ENCODE results near the gene PLOD3. TPM values are rescaled to one million over a fixed set of nuclear protein-coding genes. Genes with fewer than 3 reads are reported as not detected.
A peak's percentile ranks its signal among the peaks of the same experiment; 100 is the strongest.

PLOD3 gene
- polyA plus RNA-seq, 1 donor, result 52.4 TPM

DNA sequence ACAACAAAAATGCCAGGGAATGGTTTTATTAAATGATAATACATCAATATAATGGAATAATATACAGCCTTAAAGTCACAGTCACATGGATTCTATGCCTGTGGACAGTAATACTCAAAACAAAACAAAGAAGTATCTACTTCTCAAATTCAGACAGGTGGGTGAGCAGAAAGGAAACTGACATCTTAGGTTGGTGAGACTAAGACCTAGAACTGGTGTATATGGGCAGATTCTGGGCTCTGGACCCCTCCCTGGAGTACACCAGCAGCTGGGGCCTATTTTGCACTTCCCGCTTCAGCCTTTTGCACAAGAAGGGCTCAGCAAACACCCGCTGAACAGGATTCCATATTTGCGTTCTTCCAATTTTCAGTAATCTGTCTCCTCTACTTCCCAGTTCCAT lies 32.9 kb upstream of the PLOD3 start:
- WGBS (ENCODE audit: insufficient coverage, low lambda C conversion rate), result 100% methylated on average over 1 of the region's 3 CpGs
- Histone ChIP-seq H3K4me3 (ENCODE audit: low read length) (no peak overlapping the region), H3K9me3 (ENCODE audit: control insufficient read depth, low read depth, low read length) (no peaks in the 10 kb centered on the region), H3K27me3 (ENCODE audit: control insufficient read depth, insufficient read depth, low read length) (no peaks in the 10 kb centered on the region), H3K36me3 (ENCODE audit: control insufficient read depth, insufficient read depth, low read length) (peaks cover 11% of the 10 kb centered on the region), H3K27ac (ENCODE audit: low read length) (no peak overlapping the region), H3K4me1 (ENCODE audit: control insufficient read depth, insufficient read depth, low read length) (peaks cover 13% of the 10 kb centered on the region)
- no peak for DNase-seq

DNA sequence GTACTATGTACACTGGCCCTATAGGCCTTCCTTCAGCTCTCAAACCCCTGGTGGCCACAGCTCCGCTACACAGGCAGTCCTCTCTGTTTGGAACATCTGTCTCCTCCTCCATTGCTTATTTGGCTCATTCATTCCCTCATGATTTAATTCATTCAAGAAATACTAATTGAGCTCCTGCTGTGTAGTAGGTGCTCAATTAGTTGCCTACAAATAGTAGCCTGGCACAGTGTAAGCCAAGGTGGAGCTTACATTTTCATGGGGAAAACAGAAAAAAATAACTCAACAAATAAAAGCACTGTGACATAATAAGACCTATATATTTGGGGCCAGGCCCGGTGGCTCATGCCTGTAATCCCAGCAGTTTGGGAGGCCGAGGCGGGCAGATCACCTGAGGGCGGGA lies 30.9 kb upstream of the PLOD3 start:
- DNase-seq, result no peak
- Histone ChIP-seq H3K36me3 (ENCODE audit: control insufficient read depth, insufficient read depth, low read length) (peaks cover 15% of the 10 kb centered on the region), H3K27me3 (ENCODE audit: control insufficient read depth, insufficient read depth, low read length) (no peaks in the 10 kb centered on the region), H3K4me3 (ENCODE audit: low read length) (no peak overlapping the region), H3K9me3 (ENCODE audit: control insufficient read depth, low read depth, low read length) (no peaks in the 10 kb centered on the region), H3K27ac (ENCODE audit: low read length) (no peak overlapping the region), H3K4me1 (ENCODE audit: control insufficient read depth, insufficient read depth, low read length) (peaks cover 22% of the 10 kb centered on the region)
- WGBS (ENCODE audit: insufficient coverage, low lambda C conversion rate), result no CpG with 5 or more reads among the region's 5 CpGs

DNA sequence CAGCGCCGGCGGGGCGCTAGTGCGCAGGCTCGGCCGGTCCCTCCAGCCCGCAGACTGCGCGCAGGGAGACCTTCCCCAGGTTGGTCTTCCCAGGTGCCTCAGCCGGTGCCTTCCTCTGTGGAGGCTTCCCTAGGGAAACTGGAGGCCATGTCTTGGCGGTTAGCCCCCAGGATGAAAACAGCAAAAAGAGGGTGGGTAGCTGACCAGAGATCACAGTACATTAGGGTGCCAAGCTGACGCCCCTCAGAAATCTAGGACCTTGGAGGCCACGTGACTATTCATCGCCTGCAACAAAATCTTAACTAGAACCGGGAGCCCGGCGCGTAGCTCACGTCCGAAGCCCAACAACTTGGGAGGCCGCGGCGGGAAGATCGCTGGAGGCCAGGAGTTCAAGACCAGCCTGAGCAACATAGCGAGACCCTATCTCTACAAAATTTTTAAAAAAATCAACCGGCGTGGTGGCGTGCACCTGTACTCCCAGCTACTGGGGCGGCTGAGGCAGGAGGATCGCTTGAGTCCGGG lies 27.8 kb upstream of the PLOD3 start:
- H3K4me3 ChIP-seq (ENCODE audit: low read length), result peak overlapping the region; percentile 91
- no peaks in the 10 kb centered on the region for H3K27me3 ChIP-seq (ENCODE audit: control insufficient read depth, insufficient read depth, low read length)
- no peaks in the 10 kb centered on the region for H3K9me3 ChIP-seq (ENCODE audit: control insufficient read depth, low read depth, low read length)
- H3K27ac ChIP-seq (ENCODE audit: low read length), result peak overlapping the region; percentile 98
- H3K4me1 ChIP-seq (ENCODE audit: control insufficient read depth, insufficient read depth, low read length), result peaks cover 21% of the 10 kb centered on the region
- DNase-seq, result no peak
- H3K36me3 ChIP-seq (ENCODE audit: control insufficient read depth, insufficient read depth, low read length), result peaks cover 23% of the 10 kb centered on the region
- no CpG with 5 or more reads among the region's 32 CpGs for WGBS (ENCODE audit: insufficient coverage, low lambda C conversion rate)

DNA sequence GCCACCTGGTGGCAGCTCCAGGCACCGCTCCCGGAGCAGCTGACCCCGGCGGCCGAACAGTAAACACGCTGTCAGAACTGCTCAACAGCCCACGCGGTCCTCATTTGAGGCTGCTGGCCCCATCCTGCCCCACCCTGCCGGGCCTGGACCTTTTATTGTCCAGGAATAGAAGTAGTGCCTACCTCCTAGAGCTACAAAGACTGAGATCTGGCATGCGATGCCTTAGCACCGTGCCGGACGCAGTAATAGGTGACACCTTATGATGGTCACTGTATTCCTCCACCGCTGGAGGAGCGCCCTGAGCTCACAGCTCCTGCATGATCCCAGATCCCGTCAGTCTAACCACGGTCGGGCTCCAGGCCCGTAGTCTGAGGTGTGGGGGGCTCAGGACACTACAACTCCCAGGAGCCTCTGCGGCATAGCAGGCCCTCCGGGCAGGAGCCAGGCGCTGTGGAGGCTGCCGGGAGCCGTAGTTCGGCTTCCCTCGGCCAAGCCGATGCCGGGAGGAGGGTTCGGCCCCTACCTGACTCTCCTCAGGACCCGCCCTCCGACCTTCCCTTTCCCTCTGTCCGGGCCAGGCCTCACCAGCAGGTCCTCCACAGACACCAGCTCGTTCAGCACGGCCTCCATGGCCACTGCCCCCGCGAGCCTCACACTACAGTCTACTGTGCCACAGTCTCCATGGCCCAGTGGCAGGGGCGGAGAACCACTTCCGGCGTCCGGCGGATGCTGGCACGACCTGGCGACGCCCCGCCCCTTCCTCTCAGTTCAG lies 27.2 kb upstream of the PLOD3 start, which contains the start of gene FIS1:
Gene FIS1, minus strand, starts transcription at position 707 of the 772 bp plus-strand sequence. Its CDS starts 77 bp downstream, at position 630.
- Histone ChIP-seq H3K27me3 (ENCODE audit: control insufficient read depth, insufficient read depth, low read length) (no peaks in the 10 kb centered on the region), H3K9me3 (ENCODE audit: control insufficient read depth, low read depth, low read length) (no peaks in the 10 kb centered on the region), H3K36me3 (ENCODE audit: control insufficient read depth, insufficient read depth, low read length) (peaks cover 30% of the 10 kb centered on the region), H3K4me1 (ENCODE audit: control insufficient read depth, insufficient read depth, low read length) (peaks cover 28% of the 10 kb centered on the region), H3K27ac (ENCODE audit: low read length) (peak within 1 kb of the TSS; percentile 98), H3K4me3 (ENCODE audit: low read length) (peak within 1 kb of the TSS; percentile 91)
- peak; percentile 89 to 97 for DNase-seq
- no CpG with 5 or more reads among the region's 45 CpGs for WGBS (ENCODE audit: insufficient coverage, low lambda C conversion rate)

DNA sequence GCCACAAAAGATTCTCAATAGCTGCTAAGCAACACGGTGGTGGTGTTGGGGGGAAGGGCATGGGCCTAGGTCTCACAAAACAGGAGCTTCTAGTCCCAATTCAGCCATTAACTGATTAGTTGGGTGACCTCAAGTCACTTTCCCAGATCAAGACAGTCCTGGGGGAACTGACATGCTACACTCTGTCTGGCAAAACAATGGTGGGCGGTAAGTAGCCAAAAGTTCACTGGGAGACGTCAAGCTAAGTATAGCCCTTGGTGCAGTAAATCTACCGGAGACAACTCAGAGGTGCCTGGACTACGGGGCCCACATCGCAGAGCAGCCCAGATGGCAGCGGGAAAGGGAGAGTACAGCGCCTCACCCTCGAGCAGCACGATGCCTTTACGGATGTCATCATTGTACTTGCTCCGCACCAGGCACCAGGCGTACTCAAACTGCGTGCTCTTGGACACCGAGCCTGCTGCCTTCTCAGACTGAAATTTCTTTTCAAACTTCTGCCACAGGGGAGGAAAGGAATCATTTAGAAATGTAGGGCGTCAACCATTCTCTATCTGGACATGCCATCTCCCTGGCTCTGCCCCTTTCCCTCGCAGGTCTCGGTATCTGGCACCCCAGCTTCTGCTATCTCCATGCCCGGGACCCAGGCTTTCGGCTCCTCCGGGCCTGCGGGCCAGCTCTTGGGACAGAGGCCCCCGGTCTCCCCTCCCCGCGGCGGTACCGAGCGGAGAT lies 26.4 kb upstream of the PLOD3 start:
- peaks cover 30% of the 10 kb centered on the region for H3K36me3 ChIP-seq (ENCODE audit: control insufficient read depth, insufficient read depth, low read length)
- H3K9me3 ChIP-seq (ENCODE audit: control insufficient read depth, low read depth, low read length), result no peaks in the 10 kb centered on the region
- H3K27me3 ChIP-seq (ENCODE audit: control insufficient read depth, insufficient read depth, low read length), result no peaks in the 10 kb centered on the region
- H3K4me3 ChIP-seq (ENCODE audit: low read length), result peak overlapping the region; percentile 91
- peak overlapping the region; percentile 98 for H3K27ac ChIP-seq (ENCODE audit: low read length)
- DNase-seq, result no peak
- no CpG with 5 or more reads among the region's 28 CpGs for WGBS (ENCODE audit: insufficient coverage, low lambda C conversion rate)
- peaks cover 35% of the 10 kb centered on the region for H3K4me1 ChIP-seq (ENCODE audit: control insufficient read depth, insufficient read depth, low read length)

DNA sequence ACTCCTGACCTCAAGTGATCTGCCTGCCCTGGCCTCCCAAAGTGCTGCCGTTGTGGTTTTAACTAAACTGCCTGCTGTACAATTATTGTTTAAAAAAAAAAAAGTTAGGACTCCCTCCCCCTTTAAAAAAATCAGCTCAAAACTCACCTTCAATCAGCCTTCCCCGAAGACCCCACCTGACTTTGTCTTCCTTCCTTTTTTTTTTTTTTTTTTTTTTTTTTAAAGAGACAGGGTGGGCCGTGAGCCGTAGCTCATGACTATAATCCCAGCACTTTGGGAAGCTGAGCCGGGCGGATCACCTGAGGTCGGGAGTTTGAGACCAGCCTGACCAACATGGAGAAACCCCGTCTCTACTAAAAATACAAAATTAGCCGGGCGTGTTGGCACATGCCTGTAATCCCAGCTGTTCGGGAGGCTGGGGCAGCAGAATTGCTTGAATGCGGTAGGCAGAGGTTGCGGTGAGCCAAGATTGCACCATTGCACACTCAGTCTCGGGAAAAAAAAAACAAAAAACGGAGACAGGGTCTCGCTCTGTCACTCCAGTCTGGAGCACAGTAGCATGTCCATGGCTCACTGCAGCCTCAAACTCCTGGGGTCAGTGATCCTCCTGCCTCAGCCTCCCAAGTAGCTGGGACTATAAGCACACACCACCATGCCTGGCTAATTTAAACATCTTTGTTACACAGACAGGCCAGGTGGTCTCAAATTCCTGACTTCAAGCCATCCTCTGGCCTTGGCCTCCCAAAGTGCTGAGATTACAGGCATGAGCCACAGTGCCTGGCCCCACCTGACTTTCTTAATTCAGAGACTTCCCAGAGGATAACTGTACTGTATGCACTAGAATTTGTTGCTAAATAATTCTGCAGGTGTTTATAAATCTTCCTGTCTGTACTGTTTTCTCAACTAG lies 24.3 kb upstream of the PLOD3 start:
- no peak overlapping the region for H3K4me3 ChIP-seq (ENCODE audit: low read length)
- H3K4me1 ChIP-seq (ENCODE audit: control insufficient read depth, insufficient read depth, low read length), result peaks cover 55% of the 10 kb centered on the region
- no CpG with 5 or more reads among the region's 16 CpGs for WGBS (ENCODE audit: insufficient coverage, low lambda C conversion rate)
- no peaks in the 10 kb centered on the region for H3K27me3 ChIP-seq (ENCODE audit: control insufficient read depth, insufficient read depth, low read length)
- no peak overlapping the region for H3K27ac ChIP-seq (ENCODE audit: low read length)
- DNase-seq, result no peak
- peaks cover 29% of the 10 kb centered on the region for H3K36me3 ChIP-seq (ENCODE audit: control insufficient read depth, insufficient read depth, low read length)
- H3K9me3 ChIP-seq (ENCODE audit: control insufficient read depth, low read depth, low read length), result no peaks in the 10 kb centered on the region

DNA sequence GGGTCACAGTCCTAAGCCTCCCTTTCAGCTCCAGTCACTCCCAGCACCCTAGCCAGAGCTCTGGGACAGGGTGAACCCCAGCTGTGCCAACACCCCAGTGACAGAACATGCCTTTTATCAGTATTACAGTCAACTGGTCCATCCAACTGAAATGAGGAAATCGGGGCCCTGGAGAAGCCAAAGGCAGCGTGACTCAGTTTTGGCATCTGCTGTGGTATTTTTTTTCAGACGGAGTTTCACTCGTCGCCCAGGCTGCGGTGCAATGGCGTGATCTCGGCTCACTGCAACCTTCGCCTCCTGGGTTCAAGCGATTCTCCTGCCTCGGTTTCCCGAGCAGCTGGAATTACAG lies 23.6 kb upstream of the PLOD3 start:
- peaks cover 62% of the 10 kb centered on the region for H3K4me1 ChIP-seq (ENCODE audit: control insufficient read depth, insufficient read depth, low read length)
- peak overlapping the region; percentile 46 for H3K27ac ChIP-seq (ENCODE audit: low read length)
- no peak overlapping the region for H3K4me3 ChIP-seq (ENCODE audit: low read length)
- WGBS (ENCODE audit: insufficient coverage, low lambda C conversion rate), result no CpG with 5 or more reads among the region's 12 CpGs
- H3K27me3 ChIP-seq (ENCODE audit: control insufficient read depth, insufficient read depth, low read length), result no peaks in the 10 kb centered on the region
- no peak for DNase-seq
- H3K36me3 ChIP-seq (ENCODE audit: control insufficient read depth, insufficient read depth, low read length), result peaks cover 32% of the 10 kb centered on the region
- no peaks in the 10 kb centered on the region for H3K9me3 ChIP-seq (ENCODE audit: control insufficient read depth, low read depth, low read length)

DNA sequence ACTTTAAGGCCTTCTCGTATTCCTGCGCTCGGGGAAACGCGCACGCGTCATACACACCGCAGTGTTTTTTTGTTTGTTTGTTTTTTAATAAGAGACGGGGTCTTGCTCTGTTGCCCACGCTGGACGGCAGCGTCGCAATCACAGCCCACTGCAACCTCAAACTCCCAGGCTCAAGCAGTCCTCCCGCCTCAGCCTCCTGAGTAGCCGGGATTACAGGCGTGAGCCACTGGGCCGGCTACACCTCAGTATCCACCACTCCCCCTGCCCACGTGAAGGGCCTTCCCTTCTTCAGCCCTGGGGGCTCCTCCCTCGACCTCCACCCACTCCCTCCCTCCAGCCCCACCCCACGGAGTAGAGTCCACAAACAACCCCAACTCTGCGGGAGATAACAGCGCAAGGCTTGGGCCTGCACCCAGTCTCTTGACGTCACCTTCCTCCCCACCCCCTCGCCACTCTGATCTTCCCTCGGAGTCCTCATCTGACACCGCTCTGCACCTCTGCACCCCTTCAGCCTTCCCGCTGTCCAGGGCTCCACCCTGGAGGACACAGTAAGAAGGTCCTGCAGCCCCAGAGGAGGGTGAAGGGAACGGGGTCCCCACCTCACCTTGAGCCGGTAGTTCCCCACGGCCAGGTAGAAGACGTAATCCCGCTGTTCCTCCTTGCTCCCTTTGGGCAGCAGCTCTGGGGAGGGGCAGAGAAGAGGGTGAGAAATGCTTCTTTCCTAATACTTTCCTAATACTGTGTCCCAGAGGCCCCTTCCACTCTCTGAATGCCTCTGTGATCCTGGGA lies 23.0 kb upstream of the PLOD3 start:
- peaks cover 32% of the 10 kb centered on the region for H3K36me3 ChIP-seq (ENCODE audit: control insufficient read depth, insufficient read depth, low read length)
- DNase-seq, result peak; percentile 83 to 92
- peak overlapping the region; percentile 46 for H3K27ac ChIP-seq (ENCODE audit: low read length)
- no peak overlapping the region for H3K4me3 ChIP-seq (ENCODE audit: low read length)
- WGBS (ENCODE audit: insufficient coverage, low lambda C conversion rate), result no CpG with 5 or more reads among the region's 32 CpGs
- H3K9me3 ChIP-seq (ENCODE audit: control insufficient read depth, low read depth, low read length), result no peaks in the 10 kb centered on the region
- no peaks in the 10 kb centered on the region for H3K27me3 ChIP-seq (ENCODE audit: control insufficient read depth, insufficient read depth, low read length)
- H3K4me1 ChIP-seq (ENCODE audit: control insufficient read depth, insufficient read depth, low read length), result peaks cover 66% of the 10 kb centered on the region

DNA sequence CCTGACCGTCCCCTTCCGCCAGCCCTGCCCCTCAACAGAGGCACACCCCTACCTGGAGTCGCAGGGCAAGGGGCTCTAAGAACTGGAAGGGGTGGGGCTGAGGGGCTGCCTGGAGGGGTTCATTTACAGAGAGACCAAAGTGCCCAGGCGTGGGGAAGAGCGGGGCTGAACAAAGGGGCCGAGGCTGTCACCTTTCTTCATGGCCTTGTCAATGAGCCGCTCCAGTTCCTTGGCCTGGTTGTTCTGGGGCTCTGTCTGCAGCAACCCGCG lies 22.5 kb upstream of the PLOD3 start:
- Histone ChIP-seq H3K36me3 (ENCODE audit: control insufficient read depth, insufficient read depth, low read length) (peaks cover 32% of the 10 kb centered on the region), H3K4me1 (ENCODE audit: control insufficient read depth, insufficient read depth, low read length) (peaks cover 68% of the 10 kb centered on the region), H3K27me3 (ENCODE audit: control insufficient read depth, insufficient read depth, low read length) (no peaks in the 10 kb centered on the region), H3K4me3 (ENCODE audit: low read length) (no peak overlapping the region), H3K9me3 (ENCODE audit: control insufficient read depth, low read depth, low read length) (no peaks in the 10 kb centered on the region), H3K27ac (ENCODE audit: low read length) (no peak overlapping the region)
- no peak for DNase-seq
- WGBS (ENCODE audit: insufficient coverage, low lambda C conversion rate), result no CpG with 5 or more reads among the region's 9 CpGs
